Omental fat pad (tissue), 4 donors: ENCODE measurements around the gene FEN1. TPM values are rescaled to one million over a fixed set of nuclear protein-coding genes. Genes with fewer than 3 reads are reported as not detected.

ENCODE experiments used
- ATAC-seq: fragments of 150-250 bp; one replicate; pipeline ENCODE4 v1.9.1; 2016; ENCODE audit warnings: mild to moderate bottlenecking, moderate library complexity; ENCODE audit not compliant: low FRiP score
- DNase-seq: peaks from one replicate; pipeline ENCODE4 v3.0.0-alpha.2; 2019; ENCODE audit warnings: low spot score
- total RNA-seq, 4 donors: library from RNA; depleted of rRNA; stranded (reverse); fragments of >200 nt; gene quantifications; one replicate each; pipeline ENCODE4 v1.1.0, GENCODE V29; 2016
- TF ChIP-seq, protein P1 (sequence below), 3 donors: fragments of 450-650 bp; IDR thresholded peaks; one replicate each; pipeline ENCODE4 v1.5.1; 2016 to 2017; ENCODE audit warnings: antibody characterized with exemption in 3 of 3, mild to moderate bottlenecking in 3 of 3, moderate library complexity in 2 of 3

The FEN1 gene
- total RNA-seq, 4 donors from 2014 or later = 4.7 to 8.9 (median 6.7) TPM

- TF ChIP-seq, protein P1, sequence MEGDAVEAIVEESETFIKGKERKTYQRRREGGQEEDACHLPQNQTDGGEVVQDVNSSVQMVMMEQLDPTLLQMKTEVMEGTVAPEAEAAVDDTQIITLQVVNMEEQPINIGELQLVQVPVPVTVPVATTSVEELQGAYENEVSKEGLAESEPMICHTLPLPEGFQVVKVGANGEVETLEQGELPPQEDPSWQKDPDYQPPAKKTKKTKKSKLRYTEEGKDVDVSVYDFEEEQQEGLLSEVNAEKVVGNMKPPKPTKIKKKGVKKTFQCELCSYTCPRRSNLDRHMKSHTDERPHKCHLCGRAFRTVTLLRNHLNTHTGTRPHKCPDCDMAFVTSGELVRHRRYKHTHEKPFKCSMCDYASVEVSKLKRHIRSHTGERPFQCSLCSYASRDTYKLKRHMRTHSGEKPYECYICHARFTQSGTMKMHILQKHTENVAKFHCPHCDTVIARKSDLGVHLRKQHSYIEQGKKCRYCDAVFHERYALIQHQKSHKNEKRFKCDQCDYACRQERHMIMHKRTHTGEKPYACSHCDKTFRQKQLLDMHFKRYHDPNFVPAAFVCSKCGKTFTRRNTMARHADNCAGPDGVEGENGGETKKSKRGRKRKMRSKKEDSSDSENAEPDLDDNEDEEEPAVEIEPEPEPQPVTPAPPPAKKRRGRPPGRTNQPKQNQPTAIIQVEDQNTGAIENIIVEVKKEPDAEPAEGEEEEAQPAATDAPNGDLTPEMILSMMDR (IDR thresholded peaks at IDR 0.05) = no peak
- no peak for DNase-seq
Observed at GRCh38 chr11:61806785-61807184, 14.1 kb downstream of the FEN1 start.

GRCh38 chr11:61810671-61811175 lies 18.0 kb downstream of the FEN1 start:
- DNase-seq (no peak), ATAC-seq (no peak)
- TF ChIP-seq, protein P1 (IDR thresholded peaks at IDR 0.05) = no peak

More at GRCh38 chr11:61806785-61807184, 14.1 kb downstream of the FEN1 start:
- no peak for ATAC-seq

DNA sequence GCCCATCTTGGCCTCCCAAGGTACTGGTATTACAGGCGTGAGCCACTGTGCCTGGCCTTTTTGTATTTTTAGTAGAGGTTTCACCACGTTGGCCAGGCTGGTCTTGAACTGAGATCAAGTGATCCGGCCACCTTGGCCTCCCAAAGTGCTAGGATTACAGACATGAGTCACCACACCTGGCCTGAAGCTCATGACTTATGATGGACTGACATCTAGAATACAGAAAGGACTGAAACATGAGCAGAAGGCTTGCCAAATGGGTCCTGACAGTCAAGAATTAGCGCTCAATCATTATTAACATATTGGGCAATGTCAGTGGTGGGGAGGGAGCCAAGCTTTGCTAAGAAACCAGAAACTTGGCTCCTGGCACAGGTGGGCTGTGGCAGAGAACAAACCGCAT lies 19.1 kb downstream of the FEN1 start:
- DNase-seq (no peak), ATAC-seq (no peak)
- TF ChIP-seq, protein P1 (IDR thresholded peaks at IDR 0.05) = no peak

DNA sequence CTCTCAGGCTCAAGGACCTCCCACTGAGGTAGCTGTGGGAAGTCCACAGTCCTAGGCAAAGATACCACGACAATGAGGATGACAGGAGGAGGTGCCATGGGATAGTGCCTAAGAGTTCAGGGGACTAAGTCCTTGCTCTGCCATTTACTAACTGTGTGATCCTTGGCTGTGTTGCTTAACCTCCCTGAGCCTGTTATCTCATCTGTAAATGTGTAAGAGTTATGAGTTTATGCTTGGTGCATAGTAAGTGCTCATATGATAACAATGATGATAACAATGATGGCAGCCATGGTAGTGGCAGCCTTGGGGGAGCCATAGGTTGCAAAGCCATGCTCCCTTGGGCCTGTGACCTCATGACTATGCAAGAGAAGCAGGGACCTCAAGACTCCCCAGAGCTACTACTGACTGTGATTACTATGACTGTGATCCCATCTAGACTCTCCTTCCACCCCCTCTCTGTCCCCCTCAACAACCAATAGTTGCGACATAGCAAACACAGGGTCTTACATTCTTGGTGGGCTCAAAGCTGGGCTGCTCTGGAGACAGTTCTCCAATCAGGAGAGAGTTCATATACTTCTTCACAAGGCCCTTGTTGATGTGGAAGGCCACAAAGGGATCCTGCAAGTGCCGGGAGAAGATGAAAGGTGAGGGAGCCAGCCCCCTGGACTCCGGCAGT lies 20.2 kb downstream of the FEN1 start:
- DNase-seq (no peak), ATAC-seq (no peak)
- TF ChIP-seq, protein P1 (IDR thresholded peaks at IDR 0.05) = no peak

DNA sequence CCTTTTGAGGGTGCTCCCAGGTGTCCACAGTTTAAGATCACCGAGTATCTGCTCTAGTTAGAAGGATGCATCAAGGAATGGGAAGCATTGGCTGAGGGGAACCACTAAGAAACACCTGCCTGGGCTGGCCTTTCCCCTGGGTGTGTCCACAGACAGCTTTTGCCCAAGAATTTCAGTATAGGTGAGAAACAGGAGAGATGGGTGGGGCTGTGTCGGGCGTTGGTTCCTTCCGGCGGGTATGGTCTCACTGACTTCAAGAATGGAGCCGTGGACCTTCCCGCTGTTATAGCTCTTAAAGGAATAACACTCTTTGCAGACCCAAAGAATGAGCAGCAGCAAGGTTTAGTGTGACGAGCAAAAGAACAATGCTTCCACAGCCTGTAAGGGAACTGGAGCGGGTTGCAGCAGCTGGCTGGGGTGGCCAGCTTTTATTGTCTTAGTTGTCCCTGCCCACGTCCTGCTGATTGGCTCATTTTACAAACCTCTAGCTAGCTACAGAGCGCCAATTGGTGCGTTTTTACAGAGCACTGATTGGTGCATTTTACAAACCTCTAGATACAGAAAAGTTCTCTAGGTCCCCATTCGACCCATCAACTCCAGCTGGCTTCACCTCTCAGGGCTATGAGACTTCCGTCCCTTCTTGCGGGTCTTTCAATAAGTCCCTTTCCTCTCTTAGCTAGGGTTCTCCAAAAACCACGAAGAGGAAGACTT lies 21.7 kb downstream of the FEN1 start:
- DNase-seq = no peak
- ATAC-seq = no peak
- TF ChIP-seq, protein P1 (IDR thresholded peaks at IDR 0.05) = no peak

DNA sequence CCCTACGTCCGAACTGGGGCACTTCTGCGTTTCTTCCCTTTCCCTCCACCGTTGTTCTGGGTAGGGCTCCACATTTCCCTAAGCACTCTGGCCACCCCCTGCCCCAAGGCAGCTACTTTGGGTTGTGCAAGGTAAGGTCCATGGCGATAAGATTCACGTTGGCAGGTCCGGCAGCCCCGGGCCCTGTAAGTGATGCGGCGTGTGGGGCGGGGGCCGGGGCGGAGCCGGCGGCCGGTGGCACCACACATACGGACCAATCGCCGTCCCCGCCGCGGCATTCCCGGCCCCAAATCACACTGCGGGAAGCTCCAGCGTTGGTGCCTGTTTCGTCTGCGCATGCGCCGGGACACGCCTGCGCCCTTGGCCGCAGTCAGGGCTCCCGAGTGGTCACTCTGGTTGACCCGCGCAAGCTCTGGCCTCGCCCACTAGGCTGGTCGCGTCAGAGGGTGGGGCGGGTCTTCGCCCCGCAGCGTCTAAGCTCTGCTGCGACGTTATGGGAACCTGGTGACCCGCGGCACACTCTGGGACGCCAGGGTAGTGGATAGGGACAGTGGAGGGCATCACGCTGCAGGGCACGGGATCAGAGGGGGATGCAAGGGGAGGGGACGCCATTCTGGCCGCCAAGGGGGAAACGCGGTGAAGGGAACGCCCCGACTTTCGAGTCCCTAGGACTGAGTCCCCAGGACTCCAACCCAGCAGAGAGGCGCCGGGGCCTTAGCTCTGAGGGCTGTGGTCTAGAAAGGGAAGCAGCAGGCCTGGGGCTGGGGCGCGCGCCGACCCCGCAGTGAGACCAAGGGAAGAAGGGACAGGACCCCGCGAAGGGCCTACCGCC lies 22.5 kb downstream of the FEN1 start:
- TF ChIP-seq, protein P1 (IDR thresholded peaks at IDR 0.05) = no peak
- peak; percentile 73 for DNase-seq
- ATAC-seq = peak; percentile 88
